ENCODE measurements around the gene ANKH.
A peak's percentile ranks its signal among the peaks of the same experiment; 100 is the strongest.
"Not testable (repeated sequence)": the region's sequence is repeated elsewhere in the genome, so short reads cannot be mapped to it uniquely, and the experiment has no call there.

ANKH gene

GRCh38 chr5:14882658-14883580, 11.3 kb upstream of the ANKH start:
- DNase-seq (ENCODE audit: low read depth): no peak

- no peak for DNase-seq (ENCODE audit: low read depth)
Measured at GRCh38 chr5:14881826-14882225, 10.2 kb upstream of the ANKH start.

DNA sequence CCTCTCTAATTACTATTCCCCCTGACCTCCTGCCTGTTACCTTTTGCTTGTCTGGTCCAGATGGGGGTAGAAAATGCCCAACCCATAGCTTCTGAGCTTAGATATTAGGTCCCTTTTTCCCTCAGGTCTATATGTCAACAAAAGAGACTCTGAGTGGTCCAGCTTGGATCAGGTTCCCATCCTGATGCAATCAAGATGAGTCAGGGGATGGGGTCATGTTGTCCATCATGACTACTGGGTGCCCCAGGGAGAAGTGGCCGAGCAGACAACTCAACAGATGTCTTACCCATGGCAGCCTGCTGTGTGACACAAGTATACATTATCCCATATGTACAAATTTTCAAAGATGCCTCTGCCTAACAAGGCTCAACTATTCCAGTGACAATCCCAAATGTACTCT, 9.1 kb upstream of the ANKH start:
- DNase-seq (ENCODE audit: low read depth): no peak

DNA sequence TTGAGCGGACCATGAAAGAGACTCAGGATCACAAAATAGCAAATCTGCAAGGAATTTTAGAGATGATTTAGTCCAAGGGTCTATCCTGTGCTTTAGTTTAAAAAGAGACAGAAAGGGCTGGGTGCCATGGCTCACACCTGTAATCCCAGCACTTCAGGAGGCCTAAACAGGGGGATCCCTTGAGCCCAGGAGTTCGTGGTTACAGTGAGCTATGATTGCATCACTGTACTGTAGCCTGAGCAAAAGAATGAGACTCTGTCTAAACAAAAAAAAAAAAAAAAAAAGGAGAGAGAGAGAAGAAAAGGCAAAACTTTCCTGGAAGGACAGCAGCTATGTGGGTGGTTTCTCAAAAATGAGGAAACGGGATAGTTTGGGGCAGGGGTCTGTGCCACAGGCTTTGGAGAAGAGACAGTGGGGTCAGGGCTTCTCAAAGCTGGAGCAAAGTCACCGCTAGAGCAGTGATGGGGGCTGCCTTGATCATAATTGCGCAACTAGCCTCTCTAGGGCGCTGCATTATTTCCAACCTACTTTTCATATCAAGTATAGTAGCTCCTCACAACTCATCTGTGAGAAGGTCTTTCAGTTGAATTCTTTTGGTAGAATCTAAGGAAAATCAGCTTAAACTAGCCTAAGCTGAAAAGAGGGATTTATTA, 8.5 kb upstream of the ANKH start:
- DNase-seq (ENCODE audit: low read depth): no peak

DNA sequence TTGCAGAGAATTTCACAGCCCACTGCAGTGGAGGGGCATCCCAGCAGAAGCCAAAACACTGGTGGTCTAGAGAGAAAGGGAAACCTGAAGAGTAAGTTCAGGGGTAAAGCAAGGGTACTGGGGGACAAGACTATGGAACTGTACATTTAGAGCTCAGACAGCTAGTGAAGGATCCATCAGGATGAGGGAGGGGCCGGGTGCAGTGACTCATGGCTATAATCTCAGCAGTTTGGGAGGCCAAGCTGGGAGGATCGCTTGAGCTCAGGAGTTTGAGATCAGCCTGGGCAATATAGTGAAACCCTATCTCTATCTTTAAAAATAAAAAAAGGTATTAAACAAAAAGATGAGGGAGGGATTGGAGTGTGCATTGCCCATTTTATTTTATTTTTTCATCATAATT, 7.8 kb upstream of the ANKH start:
- no peak for DNase-seq (ENCODE audit: low read depth)

GRCh38 chr5:14878192-14878591, 6.6 kb upstream of the ANKH start:
- DNase-seq (ENCODE audit: low read depth): not testable (repeated sequence)

GRCh38 chr5:14876095-14876494, 4.5 kb upstream of the ANKH start:
- DNase-seq (ENCODE audit: low read depth): no peak

- no peak for DNase-seq (ENCODE audit: low read depth)
Measured at GRCh38 chr5:14873790-14874189, 2.2 kb upstream of the ANKH start.

- no peak for DNase-seq (ENCODE audit: low read depth)
Measured at GRCh38 chr5:14873093-14873492, 1.5 kb upstream of the ANKH start.

DNA sequence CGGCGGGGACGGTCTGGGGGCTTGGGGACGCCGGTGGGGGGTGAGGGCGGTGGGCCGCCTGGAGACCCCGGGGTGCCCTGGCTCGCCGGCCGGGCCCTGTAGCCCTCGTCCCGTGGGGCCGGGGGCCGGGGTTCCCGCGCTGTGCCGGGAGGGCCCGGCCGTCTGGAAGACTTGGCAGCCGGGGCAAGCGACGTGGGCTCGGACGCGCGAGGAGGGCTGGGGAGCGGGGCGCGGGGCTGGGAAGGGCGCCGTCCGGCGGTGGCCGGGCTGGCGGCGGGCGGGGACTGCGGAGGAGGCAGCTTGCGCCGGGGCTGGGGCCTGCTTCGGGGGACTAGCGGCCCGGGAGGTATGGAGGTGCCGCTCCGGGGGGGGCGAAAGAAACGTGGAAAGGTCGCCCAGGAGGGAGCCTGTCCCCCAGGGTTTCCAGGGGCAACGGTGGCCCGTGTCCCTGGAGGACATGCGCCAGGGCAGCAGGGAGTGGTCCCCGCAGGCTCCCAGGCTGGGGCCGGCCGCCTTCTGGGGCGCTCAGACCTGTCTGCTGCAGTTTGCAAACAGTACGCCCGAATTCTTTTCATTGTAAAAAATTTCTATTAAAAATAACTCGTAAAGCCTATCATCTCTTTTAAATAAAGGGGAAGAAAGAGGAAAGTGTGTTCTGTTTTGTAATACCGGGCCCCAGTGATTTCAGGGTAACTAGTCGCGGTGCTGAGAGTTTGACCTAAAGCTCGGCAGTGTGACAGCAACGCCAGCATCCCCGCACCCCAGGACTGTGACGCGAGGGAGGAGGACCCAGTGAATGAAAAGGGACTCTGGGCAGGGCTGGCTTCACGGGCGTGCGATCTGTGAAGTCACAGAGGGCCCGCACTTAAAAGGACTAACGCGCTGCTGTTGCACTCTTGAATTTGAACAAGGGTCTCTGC, 752 bp upstream of the ANKH start:
- DNase-seq (ENCODE audit: low read depth): peak; percentile 41

GRCh38 chr5:14870337-14871213, 1.0 kb downstream of the ANKH start:
- DNase-seq (ENCODE audit: low read depth): peak; percentile 57

DNA sequence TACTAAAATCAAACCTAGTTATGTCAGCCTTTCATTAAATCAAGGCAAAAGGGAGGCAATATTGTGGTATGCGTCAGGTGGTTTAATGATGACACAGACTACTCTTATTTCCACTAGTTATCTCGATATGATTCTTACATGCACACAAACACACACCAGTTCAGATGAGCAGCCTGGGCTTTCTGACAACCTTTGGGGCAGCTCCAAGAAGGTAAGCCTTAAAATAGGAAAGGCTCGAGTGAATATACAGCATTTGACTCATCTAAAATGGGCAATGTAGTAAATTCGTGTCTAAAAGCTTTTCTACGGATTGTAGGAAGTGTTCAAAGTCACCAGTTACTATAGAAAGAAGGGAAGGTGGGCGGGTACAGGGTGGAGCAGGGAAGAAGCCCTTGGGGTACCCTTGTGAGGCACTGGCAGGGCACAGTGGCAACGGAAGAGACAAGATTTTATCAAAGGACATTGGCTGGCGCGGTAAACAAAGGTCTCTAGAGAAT, 1.9 kb downstream of the ANKH start:
- DNase-seq (ENCODE audit: low read depth): no peak

DNA sequence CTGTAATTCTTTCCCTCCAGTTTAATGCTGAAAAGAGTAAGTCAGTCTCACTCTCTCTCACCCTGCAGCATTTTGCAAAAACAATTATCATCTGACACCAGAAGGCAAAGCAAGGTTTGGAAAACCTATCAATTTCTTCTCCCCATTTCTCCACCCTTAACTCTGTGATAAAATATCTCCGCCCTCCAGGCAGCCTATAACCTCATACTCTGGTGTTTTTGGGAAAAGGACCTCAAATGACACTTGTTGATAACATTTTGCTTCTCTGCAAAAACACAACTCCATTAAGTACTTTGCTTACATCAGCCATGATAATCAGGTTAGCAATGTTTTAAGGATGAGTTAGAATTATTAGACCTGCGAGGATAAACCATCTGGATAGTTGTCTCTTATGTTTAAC, 2.3 kb downstream of the ANKH start:
- no peak for DNase-seq (ENCODE audit: low read depth)

GRCh38 chr5:14868771-14869170, 2.8 kb downstream of the ANKH start:
- DNase-seq (ENCODE audit: low read depth): no peak

- no peak for DNase-seq (ENCODE audit: low read depth)
Measured at GRCh38 chr5:14864181-14864812, 7.3 kb downstream of the ANKH start.

DNA sequence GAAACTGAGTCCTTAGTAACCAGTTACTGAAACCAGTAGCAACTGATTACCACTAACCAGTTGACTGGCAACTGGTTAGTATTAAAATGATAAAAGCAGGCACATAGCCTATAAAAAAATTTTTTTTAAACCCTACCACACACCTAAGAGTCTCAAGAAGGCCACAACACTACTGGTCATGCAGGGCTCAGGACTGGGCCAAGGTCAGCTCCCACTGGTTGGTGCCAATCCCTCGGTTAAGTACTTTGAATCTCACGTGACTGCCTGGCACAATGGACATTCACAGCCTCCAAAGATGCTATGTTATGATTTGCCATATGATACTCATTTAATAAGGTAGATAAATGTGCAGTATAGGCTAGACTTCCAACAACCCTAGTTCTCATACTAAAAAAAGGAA, 8.5 kb downstream of the ANKH start:
- no peak for DNase-seq (ENCODE audit: low read depth)

GRCh38 chr5:14861123-14861765, 10.3 kb downstream of the ANKH start:
- DNase-seq (ENCODE audit: low read depth): no peak

- no peak for DNase-seq (ENCODE audit: low read depth)
Measured at GRCh38 chr5:14859980-14860379, 11.6 kb downstream of the ANKH start.

GRCh38 chr5:14859150-14859549, 12.4 kb downstream of the ANKH start:
- no peak for DNase-seq (ENCODE audit: low read depth)

GRCh38 chr5:14855366-14855765, 16.2 kb downstream of the ANKH start:
- no peak for DNase-seq (ENCODE audit: low read depth)
